ENCODE measurements around the gene MB21D2. TPM values are rescaled to one million over a fixed set of nuclear protein-coding genes. Genes with fewer than 3 reads are reported as not detected.
A peak's percentile ranks its signal among the peaks of the same experiment; 100 is the strongest.

MB21D2 gene
- total and polyA plus RNA-seq, 2 of the 8 experiments (the other 6 are each of a cell fraction or from before 2014, with no cell fraction given), result 10.0 to 21.0 TPM

GRCh38 chr3:192850451-192850981 is 67.1 kb downstream of the MB21D2 start:
- Histone ChIP-seq H3K56ac (replicated peaks; ENCODE audit: insufficient read length, low read depth, low read length) (no peak overlapping the region), H3K18ac (ENCODE audit: extremely low read depth, low read length) (no peak overlapping the region), H3K9ac (replicated peaks in 1 of 4; ENCODE audit: extremely low read depth in 1 of 4, low read depth in 3 of 4, low read length in 3 of 4) (no peak overlapping the region), H3K4ac (replicated peaks; ENCODE audit: insufficient read length, low read depth, low read length) (no peak overlapping the region), H3K4me3 (ENCODE audit: extremely low read depth in 1 of 4, insufficient read depth in 2 of 4, low read depth in 3 of 4, low read length in 4 of 4) (no peak overlapping the region), H3K27me3 (replicated peaks in 1 of 4; ENCODE audit: control insufficient read depth in 3 of 4, extremely low read depth in 1 of 4, insufficient read depth in 3 of 4, low read length in 3 of 4) (no peaks in the 10 kb centered on the region), H3K36me3 (ENCODE audit: control insufficient read depth in 2 of 4, insufficient read depth in 4 of 4, low read length in 3 of 4) (no peaks in the 10 kb centered on the region), H3K23me2 (ENCODE audit: low read depth, low read length) (no peaks in the 10 kb centered on the region), H2AK5ac (ENCODE audit: low read depth, low read length) (no peak overlapping the region), H3K14ac (ENCODE audit: insufficient read length) (no peak overlapping the region), H3K9me3 (ENCODE audit: insufficient read depth in 2 of 2, low read depth in 1 of 2, low read length in 1 of 2) (no peaks in the 10 kb centered on the region), H3K27ac (ENCODE audit: low read depth, low read length) (no peak overlapping the region), H4K8ac (ENCODE audit: extremely low read depth, insufficient read depth, low read length) (no peak overlapping the region), H2BK12ac (ENCODE audit: low read depth, low read length) (no peak overlapping the region), H2BK120ac (replicated peaks; ENCODE audit: low read depth, low read length) (no peak overlapping the region), H3K23ac (ENCODE audit: insufficient read length) (no peak overlapping the region), H3K79me2 (ENCODE audit: control insufficient read depth in 1 of 2, insufficient read depth in 2 of 2, low read length in 2 of 2) (peaks cover 0 to 80% of the 10 kb centered on the region in 2 experiments; a peak in 3 of 4 replicates), H4K91ac (replicated peaks; ENCODE audit: insufficient read length, low read length) (no peak overlapping the region), H3K4me1 (replicated peaks in 1 of 4; ENCODE audit: control insufficient read depth in 3 of 4, insufficient read depth in 4 of 4, low read length in 3 of 4) (peaks cover 0 to 8% (median 2%) of the 10 kb centered on the region in 4 experiments; a peak in 4 of 7 replicates), H3K4me2 (ENCODE audit: insufficient read depth in 1 of 2, low read depth in 2 of 2, low read length in 2 of 2) (no peak overlapping the region), H2BK15ac (ENCODE audit: low read length) (no peak overlapping the region), H2BK5ac (ENCODE audit: low read depth, low read length) (0 out of 2 replicates have a peak overlapping the region, but pooled peaks have one; percentile 10), H4K20me1 (replicated peaks in 1 of 2; ENCODE audit: control insufficient read depth in 1 of 2, insufficient read depth in 2 of 2, low read length in 2 of 2) (peaks cover 2% of the 10 kb centered on the region in 2 experiments), H4K5ac (ENCODE audit: insufficient read length, low read depth, low read length) (no peak overlapping the region), H3K79me1 (ENCODE audit: low read depth, low read length) (peaks cover 5% of the 10 kb centered on the region; the same call in 1 of the 2 replicates), H2BK20ac (ENCODE audit: low read length) (no peak overlapping the region), H2AFZ (ENCODE audit: low read length) (no peak overlapping the region)
- DNase-seq (ENCODE audit: low read depth in 1 of 2, low spot score in 2 of 2), result no peak
- WGBS, 2 experiments (ENCODE audit: extremely low coverage in 1 of 2, insufficient coverage in 1 of 2, insufficient read length in 1 of 2, insufficient replicate concordance in 2 of 2, low coverage in 1 of 2, low lambda C conversion rate in 2 of 2, missing lambda C conversion rate in 1 of 2), result 95% methylated on average over 13 of the region's 14 CpGs; no CpG with 5 or more reads in 1 of the 2 experiments
- POLR2A ChIA-PET (ENCODE audit: partially characterized antibody), result interaction anchor here (0.6 to 0.7 kb wide), 2 partner anchors 9 to 50 kb away, joined by 3 to 4 read pairs; no protein-coding TSS in a partner anchor
- no peak for FAIRE-seq
- no peak for TF ChIP-seq YY1 (IDR thresholded peaks at IDR 0.05; ENCODE audit: low read depth, low read length)
- TF ChIP-seq GTF2F1 (IDR thresholded peaks at IDR 0.05; ENCODE audit: borderline replicate concordance, low read depth, low read length), result no peak
- TF ChIP-seq KDM5A (IDR thresholded peaks at IDR 0.05; ENCODE audit: low read length), result no peak
- no peak for TF ChIP-seq POLR2A (IDR thresholded peaks at IDR 0.05; ENCODE audit: control extremely low read depth in 1 of 2, low read depth in 2 of 2, low read length in 2 of 2)
- no peak for TF ChIP-seq TCF12 (IDR thresholded peaks at IDR 0.05; ENCODE audit: low read depth, low read length)
- TF ChIP-seq RBBP5 (IDR thresholded peaks at IDR 0.05; ENCODE audit: borderline replicate concordance, low read depth, low read length), result no peak
- no peak for TF ChIP-seq TAF7 (optimal IDR thresholded peaks at IDR 0.05; ENCODE audit: borderline replicate concordance, low read depth, low read length)
- no peak for TF ChIP-seq SIX5 (IDR thresholded peaks at IDR 0.05; ENCODE audit: low read depth, low read length)
- no peak for TF ChIP-seq FOSL1 (IDR thresholded peaks at IDR 0.05; ENCODE audit: insufficient read depth, low read depth, low read length)
- no peak for TF ChIP-seq RAD21 (IDR thresholded peaks at IDR 0.05 in 1 of 2, conservative IDR thresholded peaks at IDR 0.05 in 1 of 2; ENCODE audit: low read depth in 2 of 2, low read length in 2 of 2)
- TF ChIP-seq, protein P1, sequence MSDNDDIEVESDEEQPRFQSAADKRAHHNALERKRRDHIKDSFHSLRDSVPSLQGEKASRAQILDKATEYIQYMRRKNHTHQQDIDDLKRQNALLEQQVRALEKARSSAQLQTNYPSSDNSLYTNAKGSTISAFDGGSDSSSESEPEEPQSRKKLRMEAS (IDR thresholded peaks at IDR 0.05), result no peak
- no peak for TF ChIP-seq HDAC2 (IDR thresholded peaks at IDR 0.05; ENCODE audit: borderline replicate concordance in 1 of 2, low read depth in 2 of 2, low read length in 2 of 2)
- no peak for TF ChIP-seq CHD1 (IDR thresholded peaks at IDR 0.05; ENCODE audit: low read depth, low read length)
- CTCF ChIA-PET (ENCODE audit: partially characterized antibody), result interaction anchor here (0.9 to 1.5 kb wide), 3 partner anchors 9 to 65 kb away, joined by 3 to 5 read pairs (median 3); no protein-coding TSS in a partner anchor

Measured in H1 (cell line).